ENCODE results near the gene IVNS1ABP. TPM values are rescaled to one million over a fixed set of nuclear protein-coding genes. Genes with fewer than 3 reads are reported as not detected.

The IVNS1ABP gene
- total RNA-seq, 1 donor from 2014 or later, result 201 TPM

- no peak overlapping the region for H3K4me3 Mint-ChIP-seq (ENCODE audit: low read depth)
- TF ChIP-seq CTCF (IDR thresholded peaks at IDR 0.05; ENCODE audit: unreplicated experiment), result no peak
- no peaks in the 10 kb centered on the region for H3K27me3 Mint-ChIP-seq
- peaks cover 13% of the 10 kb centered on the region for H3K36me3 Mint-ChIP-seq (ENCODE audit: insufficient read depth)
- H3K9me3 Mint-ChIP-seq (ENCODE audit: low read depth), result no peaks in the 10 kb centered on the region
- DNase-seq (ENCODE audit: low spot score, unreplicated experiment), result no peak
- no peak overlapping the region for H3K27ac Mint-ChIP-seq
- no peaks in the 10 kb centered on the region for H3K4me1 Mint-ChIP-seq (ENCODE audit: low read depth)
Observed at GRCh38 chr1:185279571-185279970, 37.5 kb downstream of the IVNS1ABP start.

DNA sequence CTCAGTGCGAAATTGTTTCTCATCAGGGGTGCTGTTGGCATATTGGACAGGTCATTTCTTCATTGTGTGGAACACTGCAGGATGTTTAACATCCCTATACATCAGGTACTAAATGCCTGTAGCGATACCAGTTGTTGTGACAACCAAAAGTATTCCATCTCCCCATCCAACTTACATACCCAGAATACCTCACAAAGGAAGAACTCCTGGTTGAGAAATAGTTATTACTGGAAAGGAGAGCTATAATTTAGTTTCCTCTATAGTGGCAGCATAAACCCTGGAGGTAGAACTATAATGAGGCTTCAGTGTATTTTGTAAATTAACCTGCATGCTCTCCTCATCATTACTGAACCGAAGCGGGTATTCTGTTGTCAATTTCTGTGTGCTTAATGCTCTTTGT, 45.1 kb downstream of the IVNS1ABP start:
- DNase-seq (ENCODE audit: low spot score, unreplicated experiment), result no peak
- no peak overlapping the region for H3K4me3 Mint-ChIP-seq (ENCODE audit: low read depth)
- H3K4me1 Mint-ChIP-seq (ENCODE audit: low read depth), result no peaks in the 10 kb centered on the region
- TF ChIP-seq CTCF (IDR thresholded peaks at IDR 0.05; ENCODE audit: unreplicated experiment), result no peak
- H3K9me3 Mint-ChIP-seq (ENCODE audit: low read depth), result no peaks in the 10 kb centered on the region
- no peaks in the 10 kb centered on the region for H3K36me3 Mint-ChIP-seq (ENCODE audit: insufficient read depth)
- no peaks in the 10 kb centered on the region for H3K27me3 Mint-ChIP-seq
- H3K27ac Mint-ChIP-seq, result peak overlapping the region; percentile 67

GRCh38 chr1:185268352-185268751, 48.7 kb downstream of the IVNS1ABP start:
- Mint-ChIP-seq H3K4me1 (ENCODE audit: low read depth) (no peaks in the 10 kb centered on the region), H3K27ac (no peak overlapping the region), H3K9me3 (ENCODE audit: low read depth) (no peaks in the 10 kb centered on the region), H3K27me3 (no peaks in the 10 kb centered on the region), H3K4me3 (ENCODE audit: low read depth) (no peak overlapping the region), H3K36me3 (ENCODE audit: insufficient read depth) (no peaks in the 10 kb centered on the region)
- TF ChIP-seq CTCF (IDR thresholded peaks at IDR 0.05; ENCODE audit: unreplicated experiment), result no peak
- DNase-seq (ENCODE audit: low spot score, unreplicated experiment), result no peak

- Mint-ChIP-seq H3K27me3 (no peaks in the 10 kb centered on the region), H3K4me1 (ENCODE audit: low read depth) (no peaks in the 10 kb centered on the region), H3K4me3 (ENCODE audit: low read depth) (no peak overlapping the region), H3K36me3 (ENCODE audit: insufficient read depth) (no peaks in the 10 kb centered on the region), H3K27ac (no peak overlapping the region), H3K9me3 (ENCODE audit: low read depth) (no peaks in the 10 kb centered on the region)
- no peak for TF ChIP-seq CTCF (IDR thresholded peaks at IDR 0.05; ENCODE audit: unreplicated experiment)
- DNase-seq (ENCODE audit: low spot score, unreplicated experiment), result no peak
Observed at GRCh38 chr1:185267701-185268100, 49.3 kb downstream of the IVNS1ABP start.

GRCh38 chr1:185267301-185267700, 49.7 kb downstream of the IVNS1ABP start:
- no peak overlapping the region for H3K4me3 Mint-ChIP-seq (ENCODE audit: low read depth)
- no peaks in the 10 kb centered on the region for H3K4me1 Mint-ChIP-seq (ENCODE audit: low read depth)
- H3K27me3 Mint-ChIP-seq, result no peaks in the 10 kb centered on the region
- no peak overlapping the region for H3K27ac Mint-ChIP-seq
- H3K36me3 Mint-ChIP-seq (ENCODE audit: insufficient read depth), result no peaks in the 10 kb centered on the region
- DNase-seq (ENCODE audit: low spot score, unreplicated experiment), result no peak
- TF ChIP-seq CTCF (IDR thresholded peaks at IDR 0.05; ENCODE audit: unreplicated experiment), result no peak
- no peaks in the 10 kb centered on the region for H3K9me3 Mint-ChIP-seq (ENCODE audit: low read depth)
